AG04450 (cell line): Measurements from ENCODE around the gene RAB30. TPM values are rescaled to one million over a fixed set of nuclear protein-coding genes. Genes with fewer than 3 reads are reported as not detected.

Experiments
- CTCF ChIA-PET: fragments of 300-600, 350-600 bp; formaldehyde crosslinking; extraction: SDS; loops from one replicate; lab custom pipeline; 2022; ENCODE audit warnings: antibody characterized with exemption, inconsistent platforms; lab: Charles Lee
- POLR2A ChIA-PET: fragments of 350-600 bp; formaldehyde crosslinking; extraction: SDS; loops from one replicate; lab custom pipeline; 2021; ENCODE audit warnings: antibody characterized with exemption, inconsistent platforms; lab: Yijun Ruan, JAX
- DNase-seq: peaks from one replicate; pipeline ENCODE4 v3.0.0-alpha.2; 2011; ENCODE audit warnings: low read depth, low spot score
- H3K27ac ChIP-seq: one replicate; pipeline ENCODE4 v1.5.1; 2012; ENCODE audit warnings: low read depth, low read length, control low read depth
- H3K27me3 ChIP-seq: one replicate; pipeline ENCODE4 v1.6.0; 2012; ENCODE audit warnings: low read length; ENCODE audit not compliant: control insufficient read depth, insufficient read depth
- H3K4me3 ChIP-seq: 2 replicates; pipeline ENCODE4 v1.5.1; 2011; ENCODE audit warnings: mild to moderate bottlenecking, low read depth, low read length, control low read depth
- H3K9me3 ChIP-seq: 2 replicates; pipeline ENCODE4 v1.5.1; 2012; ENCODE audit warnings: low read length; ENCODE audit not compliant: control insufficient read depth, insufficient read depth
- CTCF ChIP-seq: IDR thresholded peaks from 2 replicates; pipeline ENCODE4 v1.5.1; 2011; ENCODE audit warnings: low read depth, low read length, control low read depth, inconsistent platforms
- polyA plus RNA-seq: library from polyadenylated mRNA; depleted of rRNA; stranded (reverse); fragments of >200 nt; gene quantifications from 2 replicates; pipeline ENCODE4 v1.2.3, GENCODE V29; 2011

Gene RAB30
- polyA plus RNA-seq, 1 experiment, result 11.8 TPM

GRCh38 chr11:82995235-82995634, 76.5 kb downstream of the RAB30 start:
- Histone ChIP-seq H3K9me3 (no peaks in the 10 kb centered on the region), H3K27me3 (no peaks in the 10 kb centered on the region), H3K4me3 (no peak overlapping the region), H3K27ac (no peak overlapping the region)
- ChIA-PET CTCF (interaction anchor here (0.6 to 2.0 kb wide), 3 partner anchors 13 to 69 kb away, joined by 3 to 13 read pairs (median 5); no protein-coding TSS in a partner anchor), POLR2A (interaction anchor here (1.2 kb wide), 1 partner anchor 56 kb away, joined by 3 read pairs; no protein-coding TSS in a partner anchor)
- no peak for TF ChIP-seq CTCF
- no peak for DNase-seq

- no peaks in the 10 kb centered on the region for H3K9me3 ChIP-seq
- no peak overlapping the region for H3K4me3 ChIP-seq
- ChIA-PET POLR2A (no interaction called here), CTCF (interaction anchor here (0.6 to 2.0 kb wide), 2 partner anchors 65 to 68 kb away, joined by 5 to 13 read pairs; no protein-coding TSS in a partner anchor)
- H3K27me3 ChIP-seq, result no peaks in the 10 kb centered on the region
- H3K27ac ChIP-seq, result no peak overlapping the region
- no peak for TF ChIP-seq CTCF
- DNase-seq, result no peak
Observed at GRCh38 chr11:82994604-82995230, 77.0 kb downstream of the RAB30 start.

GRCh38 chr11:82992223-82992622, 79.5 kb downstream of the RAB30 start:
- ChIA-PET CTCF (interaction anchor here (1.0 kb wide), 1 partner anchor 46 kb away, joined by 3 read pairs; no protein-coding TSS in a partner anchor), POLR2A (no interaction called here)
- H3K4me3 ChIP-seq, result no peak overlapping the region
- H3K27me3 ChIP-seq, result no peaks in the 10 kb centered on the region
- H3K9me3 ChIP-seq, result no peaks in the 10 kb centered on the region
- no peak for TF ChIP-seq CTCF
- no peak overlapping the region for H3K27ac ChIP-seq
- DNase-seq, result no peak

GRCh38 chr11:82989628-82990404, 81.9 kb downstream of the RAB30 start:
- ChIA-PET CTCF (interaction anchor here (1.0 to 1.1 kb wide), 3 partner anchors 9 to 122 kb away, joined by 3 read pairs; no protein-coding TSS in a partner anchor), POLR2A (no interaction called here)
- no peak for DNase-seq
- H3K27me3 ChIP-seq, result no peaks in the 10 kb centered on the region
- H3K27ac ChIP-seq, result no peak overlapping the region
- no peak overlapping the region for H3K4me3 ChIP-seq
- no peak for TF ChIP-seq CTCF
- no peaks in the 10 kb centered on the region for H3K9me3 ChIP-seq
